SJSA1 (cell line): Measurements from ENCODE around the gene SLC2A4. TPM values are rescaled to one million over a fixed set of nuclear protein-coding genes. Genes with fewer than 3 reads are reported as not detected.
"Not testable (repeated sequence)": the region's sequence is repeated elsewhere in the genome, so short reads cannot be mapped to it uniquely, and the experiment has no call there.

Source experiments
- DNase-seq, 2 experiments: peaks; one replicate each; pipeline ENCODE4 v3.0.0-alpha.2; 2015 to 2020; ENCODE audit warnings: low spot score in 2 of 2, low read depth in 1 of 2
- H3K27ac ChIP-seq: fragments of 250-450 bp; sonication (Bioruptor Pico); 2 replicates; pipeline ENCODE4 v1.5.1; 2020; ENCODE audit warnings: mild to moderate bottlenecking, moderate library complexity
- H3K27me3 ChIP-seq: fragments of 250-450 bp; sonication (Bioruptor Pico); replicated peaks from 2 replicates; pipeline ENCODE4 v1.5.1; 2020; ENCODE audit warnings: mild to moderate bottlenecking, moderate library complexity
- H3K36me3 ChIP-seq: fragments of 250-450 bp; sonication (Bioruptor Pico); 2 replicates; pipeline ENCODE4 v1.5.1; 2020; ENCODE audit warnings: mild to moderate bottlenecking
- H3K4me1 ChIP-seq: fragments of 250-450 bp; sonication (Bioruptor Pico); replicated peaks from 2 replicates; pipeline ENCODE4 v1.6.1; 2021; ENCODE audit warnings: mild to moderate bottlenecking
- H3K4me3 ChIP-seq: fragments of 250-450 bp; sonication (Bioruptor Pico); 2 replicates; pipeline ENCODE4 v1.5.1; 2020; ENCODE audit warnings: mild to moderate bottlenecking
- H3K9me3 ChIP-seq: fragments of 250-450 bp; sonication (Bioruptor Pico); replicated peaks from 2 replicates; pipeline ENCODE4 v1.5.1; 2020; ENCODE audit warnings: mild to moderate bottlenecking
- total RNA-seq: library from RNA; depleted of rRNA; stranded (reverse); fragments of >200 nt; shearing (Covaris generic); gene quantifications from 2 replicates; pipeline ENCODE4 v1.2.3, GENCODE V29; 2014; rRNA removed

The SLC2A4 gene
- total RNA-seq, 1 experiment from 2014 or later: 0.32 TPM

DNA sequence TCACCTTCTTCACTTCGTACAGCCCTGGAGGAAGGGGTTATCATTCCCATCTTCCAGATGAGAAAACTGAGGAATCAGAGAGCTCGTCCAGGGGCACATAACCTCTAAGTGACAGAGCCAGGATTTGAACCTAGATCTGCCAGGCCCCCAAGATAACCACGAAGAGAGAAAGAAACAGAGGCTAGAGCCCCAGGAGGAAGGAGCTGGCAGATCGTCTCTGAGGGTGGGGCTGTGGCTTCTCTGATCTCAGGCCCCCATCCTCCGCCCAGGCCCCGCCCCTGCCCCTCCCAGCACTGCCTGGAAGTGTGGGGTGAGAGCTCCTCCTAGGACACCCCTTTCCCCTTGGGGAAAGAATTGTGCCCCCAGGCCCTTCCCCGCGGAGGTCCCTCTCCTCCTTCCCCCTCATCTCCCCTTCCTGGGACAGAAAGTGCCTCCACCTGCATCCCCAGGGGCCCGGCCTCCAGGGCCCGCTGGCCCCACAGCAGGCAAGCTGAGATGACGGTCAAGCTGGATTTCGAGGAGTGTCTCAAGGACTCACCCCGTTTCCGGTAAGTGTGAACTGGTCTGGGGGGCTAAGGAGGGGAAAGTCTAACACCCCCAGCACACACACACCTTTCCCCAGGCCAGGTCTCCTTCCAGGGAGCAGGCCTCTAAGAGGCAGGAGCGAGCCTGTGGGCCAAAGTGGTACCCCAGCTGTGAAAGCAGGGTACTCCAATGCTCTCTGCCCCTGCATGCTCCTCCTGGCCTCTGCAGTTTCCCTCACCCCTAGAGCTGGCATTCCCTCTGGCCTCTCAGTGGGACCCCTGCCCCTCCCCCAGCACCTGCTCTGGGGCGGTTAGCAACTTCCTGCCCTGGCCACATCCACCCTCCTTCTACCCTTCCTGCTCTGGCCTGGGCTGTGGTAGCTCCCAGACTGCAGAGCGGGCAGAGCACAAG is 55.0 kb downstream of the SLC2A4 start, which contains the start of gene ACAP1:
ACAP1 (plus strand) TSS at position 290 of the 936 bp plus-strand sequence; CDS start at position 496, 206 bp downstream.
- H3K4me3 ChIP-seq: no peak within 1 kb of the TSS
- no peaks in the 10 kb centered on the region for H3K36me3 ChIP-seq
- no peaks in the 10 kb centered on the region for H3K9me3 ChIP-seq
- H3K4me1 ChIP-seq: no peaks in the 10 kb centered on the region
- H3K27ac ChIP-seq: no peak within 1 kb of the TSS
- no peak for DNase-seq
- peaks cover 33% of the 10 kb centered on the region for H3K27me3 ChIP-seq

DNA sequence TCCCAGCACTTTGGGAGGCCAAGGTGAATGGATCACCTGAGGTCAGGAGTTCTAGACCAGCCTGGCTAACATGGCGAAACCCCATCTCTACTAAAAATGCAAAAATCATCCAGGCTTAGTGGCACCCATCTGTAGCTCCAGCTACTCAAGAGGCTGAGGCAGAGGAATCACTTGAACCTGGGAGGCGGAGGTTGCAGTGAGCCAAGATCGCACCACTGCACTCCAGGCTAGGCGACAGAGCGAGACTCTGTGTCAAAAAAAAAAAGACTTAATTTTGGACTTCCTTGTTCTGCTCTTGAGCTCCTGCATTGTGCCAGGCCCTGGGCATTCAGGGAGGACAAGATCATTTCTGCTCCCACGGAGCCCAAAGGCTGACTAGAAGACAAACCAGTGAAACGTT is 56.1 kb downstream of the SLC2A4 start:
- not testable (repeated sequence) for H3K36me3 ChIP-seq, H3K9me3 ChIP-seq, H3K4me3 ChIP-seq, DNase-seq, H3K4me1 ChIP-seq, H3K27ac ChIP-seq
- peaks cover 44% of the 10 kb centered on the region for H3K27me3 ChIP-seq

Other genes starting within 250 kb of the SLC2A4 start
- gene SLC16A13, start 245.7 kb upstream of the SLC2A4 start, total RNA-seq: not detected in 2 replicates
- gene SLC16A11, start 237.6 kb upstream of the SLC2A4 start, total RNA-seq: not detected in 2 replicates
- not detected in 2 replicates for gene CLEC10A, start 201.5 kb upstream of the SLC2A4 start, total RNA-seq
- not detected in 2 replicates for gene ASGR2, start 166.9 kb upstream of the SLC2A4 start, total RNA-seq
- 0.16 TPM in 1 of 2 replicates, not detected in the other for gene ASGR1, start 102.3 kb upstream of the SLC2A4 start, total RNA-seq
- 8.9 and 9.3 TPM in 2 replicates for gene DLG4, start 61.9 kb upstream of the SLC2A4 start, total RNA-seq
- 205 and 227 TPM in 2 replicates for gene ACADVL, start 61.8 kb upstream of the SLC2A4 start, total RNA-seq
- 30.6 and 45.3 TPM in 2 replicates for gene DVL2, start 47.2 kb upstream of the SLC2A4 start, total RNA-seq
- 27.5 and 30.3 TPM in 2 replicates for gene PHF23, start 42.3 kb upstream of the SLC2A4 start, total RNA-seq
- gene GABARAP, start 39.3 kb upstream of the SLC2A4 start, total RNA-seq: 139 and 146 TPM in 2 replicates
- 15.5 and 21.8 TPM in 2 replicates for gene CTDNEP1, start 30.0 kb upstream of the SLC2A4 start, total RNA-seq
- 37.2 and 52.4 TPM in 2 replicates for gene ELP5, start 29.5 kb upstream of the SLC2A4 start, total RNA-seq
- gene CLDN7, start 19.2 kb upstream of the SLC2A4 start, total RNA-seq: not detected in 2 replicates
- gene YBX2, start 12.9 kb downstream of the SLC2A4 start, total RNA-seq: not detected in 2 replicates
- gene EIF5A, start 25.9 kb downstream of the SLC2A4 start, total RNA-seq: 342 and 632 TPM in 2 replicates
- 86.3 and 112 TPM in 2 replicates for gene GPS2, start 33.6 kb downstream of the SLC2A4 start, total RNA-seq
- 8.1 and 13.8 TPM in 2 replicates for gene NEURL4, start 47.6 kb downstream of the SLC2A4 start, total RNA-seq
- not detected in 2 replicates for gene ACAP1, start 54.8 kb downstream of the SLC2A4 start, total RNA-seq
- gene KCTD11, start 70.4 kb downstream of the SLC2A4 start, total RNA-seq: 5.4 and 7.0 TPM in 2 replicates
- gene TMEM95, start 73.4 kb downstream of the SLC2A4 start, total RNA-seq: not detected in 2 replicates
- not detected in 2 replicates for gene TNK1, start 99.4 kb downstream of the SLC2A4 start, total RNA-seq
- gene PLSCR3, start 112.8 kb downstream of the SLC2A4 start, total RNA-seq: 13.3 and 14.2 TPM in 2 replicates
- gene TMEM256, start 122.4 kb downstream of the SLC2A4 start, total RNA-seq: 24.7 and 28.8 TPM in 2 replicates
- gene NLGN2, start 126.1 kb downstream of the SLC2A4 start, total RNA-seq: 2.2 and 3.9 TPM in 2 replicates
- not detected in 2 replicates for gene SPEM1, start 138.6 kb downstream of the SLC2A4 start, total RNA-seq
- not detected in 2 replicates for gene SPEM2, start 143.9 kb downstream of the SLC2A4 start, total RNA-seq
- not detected in 2 replicates for gene SPEM3, start 147.1 kb downstream of the SLC2A4 start, total RNA-seq
- gene TMEM102, start 153.7 kb downstream of the SLC2A4 start, total RNA-seq: 0.45 TPM in 1 of 2 replicates, not detected in the other
- not detected in 2 replicates for gene FGF11, start 157.8 kb downstream of the SLC2A4 start, total RNA-seq
- gene CHRNB1, start 163.3 kb downstream of the SLC2A4 start, total RNA-seq: 3.9 and 14.7 TPM in 2 replicates
- gene ZBTB4, start 197.9 kb downstream of the SLC2A4 start, total RNA-seq: 13.8 and 19.9 TPM in 2 replicates
- gene SLC35G6, start 199.7 kb downstream of the SLC2A4 start, total RNA-seq: not detected in 2 replicates
- gene POLR2A, start 202.6 kb downstream of the SLC2A4 start, total RNA-seq: 17.5 and 29.3 TPM in 2 replicates